GM03348 (cell line): ENCODE measurements around the gene ADAR.
A peak's percentile ranks its signal among the peaks of the same experiment; 100 is the strongest.

Experiments used
- DNase-seq: peaks from one replicate; pipeline ENCODE4 v3.0.0; 2012; ENCODE audit warnings: low spot score

The ADAR gene

GRCh38 chr1:154584267-154584994, 23.6 kb downstream of the ADAR start:
- DNase-seq, result no peak

DNA sequence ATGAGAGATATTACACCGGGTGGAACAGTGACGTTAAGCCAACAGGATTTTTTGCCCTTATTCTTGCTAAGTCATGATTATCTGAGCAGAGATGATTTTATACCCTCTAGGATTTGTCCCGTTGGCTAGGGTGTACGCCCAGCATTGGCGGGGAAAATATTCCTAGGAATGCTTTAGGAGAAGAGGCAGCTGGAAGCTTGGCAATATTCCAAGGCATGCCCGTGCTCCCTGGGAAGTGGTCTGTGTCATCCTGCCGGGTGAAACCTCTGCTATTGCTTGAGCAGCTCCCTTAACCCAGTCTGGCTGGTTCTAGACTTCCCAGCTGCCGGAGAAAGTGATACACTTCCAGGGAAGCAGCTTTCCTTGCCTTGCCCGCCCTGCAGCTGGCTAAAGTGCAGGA, 24.2 kb downstream of the ADAR start:
- DNase-seq, result no peak

DNA sequence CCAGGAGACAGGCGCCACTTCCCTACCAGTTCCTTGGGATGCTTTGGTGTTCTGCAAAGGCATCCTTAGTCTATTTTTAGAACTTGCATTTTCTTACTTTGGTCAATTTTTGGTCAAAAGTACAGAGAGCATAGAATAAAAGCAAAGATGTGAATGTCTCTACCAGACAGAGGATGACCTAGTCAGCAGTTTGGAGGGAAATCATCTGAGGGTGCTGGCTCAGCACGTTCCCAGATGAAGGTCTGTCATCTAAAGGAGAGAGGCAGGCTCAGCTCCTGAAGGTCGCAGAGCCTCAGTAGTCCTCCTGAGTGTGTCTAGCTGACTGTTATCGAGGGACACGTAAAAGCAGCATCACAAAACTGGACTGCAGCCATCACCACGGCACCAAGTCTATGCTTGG, 25.1 kb downstream of the ADAR start:
- DNase-seq, result no peak

DNA sequence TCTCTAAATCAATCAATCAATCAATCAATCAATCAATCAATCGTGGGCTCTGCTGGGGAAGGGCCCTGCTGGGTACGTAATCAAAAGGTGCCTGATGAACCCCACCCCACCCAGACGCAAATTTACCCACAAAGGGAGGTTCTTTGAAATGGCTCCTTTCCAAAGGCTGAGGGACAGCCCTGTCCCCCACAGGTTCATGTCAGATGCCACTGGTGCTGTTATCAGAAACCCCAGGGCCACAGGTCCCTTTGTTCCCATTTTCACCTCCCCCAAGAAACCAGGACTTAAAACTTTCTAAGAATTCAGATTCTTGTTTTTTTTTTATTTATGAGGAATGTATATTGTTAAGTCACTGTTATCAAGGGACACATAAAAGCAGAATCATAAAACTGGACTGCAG, 26.2 kb downstream of the ADAR start:
- DNase-seq, result no peak

GRCh38 chr1:154579374-154579773, 28.6 kb downstream of the ADAR start:
- no peak for DNase-seq

GRCh38 chr1:154578058-154578418, 29.9 kb downstream of the ADAR start:
- no peak for DNase-seq

DNA sequence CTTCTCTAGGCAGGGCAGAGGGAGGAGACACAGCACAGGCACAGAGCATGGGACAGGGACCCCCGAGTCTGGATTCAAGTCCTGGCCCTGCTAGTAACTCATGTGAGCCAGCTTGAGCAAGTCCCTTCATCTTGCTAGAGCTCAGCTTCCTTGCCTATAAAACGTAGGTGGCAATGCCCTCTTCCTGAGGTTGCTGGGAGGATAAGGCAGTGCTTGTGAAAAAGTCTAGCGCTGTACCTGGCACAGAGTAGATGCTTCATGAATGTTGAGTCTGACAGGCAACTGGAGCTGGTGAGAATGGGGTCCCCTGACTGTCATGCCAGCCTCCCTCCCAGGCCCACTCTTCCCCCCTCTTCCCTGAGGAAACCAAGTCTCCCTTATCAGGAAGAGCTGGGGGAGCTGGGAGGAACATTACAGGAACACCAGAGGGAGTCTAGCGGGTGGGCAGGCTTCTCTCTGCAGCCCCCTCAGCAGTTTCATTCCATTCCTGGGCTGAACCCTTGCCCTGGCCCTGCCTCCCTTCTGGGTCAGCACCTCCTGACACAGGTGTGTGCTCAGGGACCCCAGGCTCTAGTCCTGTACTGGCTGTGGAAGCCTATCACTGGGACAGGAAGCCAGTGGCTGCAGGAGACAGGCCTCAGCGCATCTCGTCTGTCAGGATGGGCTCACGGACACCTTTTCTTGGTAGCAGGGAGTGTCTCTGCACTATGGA, 30.5 kb downstream of the ADAR start:
- no peak for DNase-seq

DNA sequence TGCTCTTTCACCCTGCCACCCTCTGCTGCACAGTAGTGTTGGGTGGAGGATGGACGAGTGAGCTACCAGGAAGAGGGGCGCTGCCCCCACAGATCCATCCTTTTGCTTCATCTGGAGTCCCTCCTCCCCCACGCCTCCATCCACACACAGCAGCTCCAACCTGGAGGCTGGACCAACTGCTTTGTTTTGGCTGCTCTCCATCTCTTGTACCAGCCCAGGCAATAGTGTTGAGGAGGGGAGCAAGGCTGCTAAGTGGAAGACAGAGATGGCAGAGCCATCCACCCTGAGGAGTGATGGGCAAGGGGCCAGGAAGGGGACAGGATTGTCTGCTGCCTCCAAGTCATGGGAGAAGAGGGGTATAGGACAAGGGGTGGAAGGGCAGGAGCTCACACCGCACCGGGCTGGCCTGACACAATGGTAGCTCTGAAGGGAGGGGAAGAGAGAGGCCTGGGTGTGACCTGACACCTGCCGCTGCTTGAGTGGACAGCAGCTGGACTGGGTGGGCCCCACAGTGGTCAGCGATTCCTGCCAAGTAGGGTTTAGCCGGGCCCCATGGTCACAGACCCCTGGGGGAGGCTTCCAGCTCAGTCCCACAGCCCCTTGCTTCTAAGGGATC, 31.9 kb downstream of the ADAR start:
- no peak for DNase-seq

GRCh38 chr1:154575147-154575927, 32.6 kb downstream of the ADAR start:
- DNase-seq, result no peak

- no peak for DNase-seq
Observed at GRCh38 chr1:154574716-154575115, 33.3 kb downstream of the ADAR start.

- no peak for DNase-seq
Observed at GRCh38 chr1:154573168-154573510, 34.8 kb downstream of the ADAR start.

GRCh38 chr1:154572468-154573167, 35.4 kb downstream of the ADAR start:
- DNase-seq, result no peak

GRCh38 chr1:154571964-154572288, 36.1 kb downstream of the ADAR start:
- DNase-seq, result no peak

DNA sequence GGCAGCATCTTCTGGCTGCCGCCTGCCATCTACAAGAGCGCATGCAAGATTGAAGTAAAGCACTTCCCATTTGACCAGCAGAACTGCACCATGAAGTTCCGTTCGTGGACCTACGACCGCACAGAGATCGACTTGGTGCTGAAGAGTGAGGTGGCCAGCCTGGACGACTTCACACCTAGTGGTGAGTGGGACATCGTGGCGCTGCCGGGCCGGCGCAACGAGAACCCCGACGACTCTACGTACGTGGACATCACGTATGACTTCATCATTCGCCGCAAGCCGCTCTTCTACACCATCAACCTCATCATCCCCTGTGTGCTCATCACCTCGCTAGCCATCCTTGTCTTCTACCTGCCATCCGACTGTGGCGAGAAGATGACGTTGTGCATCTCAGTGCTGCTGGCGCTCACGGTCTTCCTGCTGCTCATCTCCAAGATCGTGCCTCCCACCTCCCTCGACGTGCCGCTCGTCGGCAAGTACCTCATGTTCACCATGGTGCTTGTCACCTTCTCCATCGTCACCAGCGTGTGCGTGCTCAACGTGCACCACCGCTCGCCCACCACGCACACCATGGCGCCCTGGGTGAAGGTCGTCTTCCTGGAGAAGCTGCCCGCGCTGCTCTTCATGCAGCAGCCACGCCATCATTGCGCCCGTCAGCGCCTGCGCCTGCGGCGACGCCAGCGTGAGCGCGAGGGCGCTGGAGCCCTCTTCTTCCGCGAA, 36.6 kb downstream of the ADAR start:
- DNase-seq, result no peak

- DNase-seq, result no peak
Observed at GRCh38 chr1:154568157-154568815, 39.7 kb downstream of the ADAR start.

DNA sequence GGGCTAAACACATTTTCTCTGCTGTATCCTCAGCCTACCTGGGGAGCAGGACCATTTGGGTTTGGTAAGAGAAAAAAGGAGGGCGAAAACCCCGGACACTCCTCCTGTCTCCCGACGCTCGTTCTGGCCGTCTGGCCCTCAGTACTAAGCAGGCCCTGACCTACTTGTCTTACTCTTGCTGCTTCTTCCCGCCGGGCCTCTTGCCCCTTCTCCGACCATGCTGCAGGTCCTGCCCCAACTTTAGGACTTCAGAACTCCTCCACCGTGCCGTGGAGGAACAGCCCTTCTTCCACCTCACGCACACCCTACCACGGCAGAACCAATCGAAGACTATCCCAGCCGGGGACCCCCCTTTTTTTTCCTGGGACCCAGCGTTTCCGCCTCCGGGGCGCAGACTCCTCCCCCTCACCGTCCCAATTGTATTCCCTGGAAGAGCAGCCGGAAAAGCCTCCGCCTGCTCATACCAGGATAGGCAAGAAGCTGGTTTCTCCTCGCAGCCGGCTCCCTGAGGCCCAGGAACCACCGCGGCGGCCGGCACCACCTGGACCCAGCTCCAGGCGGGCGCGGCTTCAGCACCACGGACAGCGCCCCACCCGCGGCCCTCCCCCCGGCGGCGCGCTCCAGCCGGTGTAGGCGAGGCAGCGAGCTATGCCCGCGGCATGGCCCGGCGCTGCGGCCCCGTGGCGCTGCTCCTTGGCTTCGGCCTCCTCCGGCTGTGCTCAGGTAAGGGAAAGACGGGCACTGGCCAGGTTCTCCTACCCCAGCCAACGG, 40.4 kb downstream of the ADAR start, which contains the start of gene CHRNB2:
Gene CHRNB2 (plus strand): TSS at position 393 of the 771 bp plus-strand sequence. CDS start 267 bp downstream, at position 660.
- DNase-seq, result peak; percentile 94

DNA sequence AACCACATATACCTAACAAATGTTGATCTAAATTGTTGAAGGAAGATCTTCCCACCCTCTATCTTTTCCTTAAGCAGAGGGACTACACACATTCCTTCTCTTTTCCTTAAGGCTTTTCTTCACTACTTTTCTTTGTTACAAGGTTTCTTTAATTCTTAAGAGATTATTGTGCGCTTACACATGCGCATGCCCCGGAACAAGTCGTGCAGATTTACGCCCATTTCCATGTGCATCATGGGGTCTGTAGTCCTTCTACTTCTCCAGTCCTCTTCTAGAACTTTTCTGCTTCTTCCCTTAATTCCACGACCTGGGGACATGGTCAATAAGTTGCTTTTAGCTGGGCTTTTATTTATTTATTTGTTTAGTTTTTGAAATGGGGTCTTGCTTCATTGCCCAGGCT, 42.1 kb downstream of the ADAR start:
- no peak for DNase-seq

- peak; percentile 86 for DNase-seq
Observed at GRCh38 chr1:154559466-154560044, 48.4 kb downstream of the ADAR start.

GRCh38 chr1:154558720-154559465, 49.1 kb downstream of the ADAR start:
- DNase-seq, result peak; percentile 98
